ENCODE data around the gene PNCK. TPM values are rescaled to one million over a fixed set of nuclear protein-coding genes. Genes with fewer than 3 reads are reported as not detected.

The PNCK gene
- total RNA-seq, 1 experiment from 2014 or later: 2.3 TPM

- Histone ChIP-seq H3K9me3 (ENCODE audit: control insufficient read depth, insufficient read depth, low read depth, low read length) (no peaks in the 10 kb centered on the region), H3K4me1 (ENCODE audit: control insufficient read depth, insufficient read depth, low read length) (peaks cover 30% of the 10 kb centered on the region), H3K4me3 (ENCODE audit: low read depth in 2 of 2, low read length in 2 of 2) (peak within 1 kb of the TSS; percentile 48 to 50), H3K27me3 (ENCODE audit: control insufficient read depth, insufficient read depth, low read length) (no peaks in the 10 kb centered on the region), H3K36me3 (ENCODE audit: control insufficient read depth, insufficient read depth, low read length) (no peaks in the 10 kb centered on the region), H3K27ac (ENCODE audit: low read length) (peak within 1 kb of the TSS; percentile 51; the same call in 1 of the 2 replicates)
- intact Hi-C loops (cut with micrococcal nuclease; ENCODE audit: unreplicated experiment) (no loop called here), in situ Hi-C loops (cut with HindIII; ENCODE audit: low pct_unique_long_range_greater_than_20kb, low sequenced_read_pairs) (no loop called here)
- ChIA-PET POLR2A (no interaction called here), CTCF (interaction anchor here (0.6 to 1.9 kb wide), 6 partner anchors 20 to 214 kb away, joined by 3 to 10 read pairs (median 4); no protein-coding TSS in a partner anchor)
- no peak for TF ChIP-seq TCF7L2 (IDR thresholded peaks at IDR 0.05; ENCODE audit: low read depth, low read length)
- peak; percentile 74 for TF ChIP-seq POLR2AphosphoS5 (IDR thresholded peaks at IDR 0.05; ENCODE audit: low read depth, low read length)
- no peak for TF ChIP-seq REST (IDR thresholded peaks at IDR 0.05; ENCODE audit: insufficient read depth in 1 of 2, low read depth in 2 of 2, low read length in 1 of 2)
- peak; percentile 52; the same call in 1 of the 2 replicates for TF ChIP-seq SIN3A (IDR thresholded peaks at IDR 0.05; ENCODE audit: borderline replicate concordance, insufficient read depth, low read depth, low read length)
- TF ChIP-seq CTCF (IDR thresholded peaks at IDR 0.05): peak; percentile 61
- BruUV-seq (replicated peaks): no TSS peak
- ATAC-seq (peak; percentile 68), DNase-seq (ENCODE audit: low read depth, low spot score) (no peak)
These were observed 13.8 kb upstream of the PNCK start, which contains the start of gene SLC6A8 for GRCh38 chrX:153687121-153688039. Gene SLC6A8, plus strand, starts transcription at chrX:153687926. Its CDS starts 649 bp downstream, at chrX:153688575.

GRCh38 chrX:153686711-153687110 is 13.1 kb upstream of the PNCK start:
- H3K4me3 ChIP-seq (ENCODE audit: low read depth in 2 of 2, low read length in 2 of 2): no peak overlapping the region
- BruUV-seq (replicated peaks): no TSS peak
- DNase-seq (ENCODE audit: low read depth, low spot score) (no peak), ATAC-seq (no peak)
- TF ChIP-seq SIN3A (IDR thresholded peaks at IDR 0.05; ENCODE audit: borderline replicate concordance, insufficient read depth, low read depth, low read length) (no peak), POLR2AphosphoS5 (IDR thresholded peaks at IDR 0.05; ENCODE audit: low read depth, low read length) (no peak), CTCF (IDR thresholded peaks at IDR 0.05) (no peak), TCF7L2 (IDR thresholded peaks at IDR 0.05; ENCODE audit: low read depth, low read length) (no peak), REST (IDR thresholded peaks at IDR 0.05; ENCODE audit: insufficient read depth in 1 of 2, low read depth in 2 of 2, low read length in 1 of 2) (no peak)
- peaks cover 28% of the 10 kb centered on the region for H3K4me1 ChIP-seq (ENCODE audit: control insufficient read depth, insufficient read depth, low read length)
- H3K9me3 ChIP-seq (ENCODE audit: control insufficient read depth, insufficient read depth, low read depth, low read length): no peaks in the 10 kb centered on the region
- H3K27ac ChIP-seq (ENCODE audit: low read length): no peak overlapping the region
- POLR2A ChIA-PET: no interaction called here
- no peaks in the 10 kb centered on the region for H3K27me3 ChIP-seq (ENCODE audit: control insufficient read depth, insufficient read depth, low read length)
- CTCF ChIA-PET: interaction anchor here (1.6 to 1.9 kb wide), 2 partner anchors 19 to 21 kb away, joined by 4 to 6 read pairs; no protein-coding TSS in a partner anchor
- H3K36me3 ChIP-seq (ENCODE audit: control insufficient read depth, insufficient read depth, low read length): no peaks in the 10 kb centered on the region
- in situ Hi-C loops (cut with HindIII; ENCODE audit: low pct_unique_long_range_greater_than_20kb, low sequenced_read_pairs): no loop called here
- intact Hi-C loops (cut with micrococcal nuclease; ENCODE audit: unreplicated experiment): no loop called here
